GM12875 (cell line): ENCODE measurements around the gene KANK3.

Experiments used
- H3K4me3 ChIP-seq: one replicate; pipeline ENCODE4 v1.5.1; 2011; ENCODE audit warnings: low read depth, low read length, control low read depth
- CTCF ChIP-seq: IDR thresholded peaks from 2 replicates; pipeline ENCODE4 v1.5.1; 2011; ENCODE audit warnings: low read depth, mild to moderate bottlenecking, control low read depth, inconsistent platforms, low read length, moderate library complexity, borderline replicate concordance; ENCODE audit not compliant: insufficient read depth

KANK3 gene

GRCh38 chr19:8336660-8337059 lies 6.4 kb downstream of the KANK3 start:
- TF ChIP-seq CTCF = no peak
- H3K4me3 ChIP-seq = no peak overlapping the region

GRCh38 chr19:8336072-8336569 lies 6.9 kb downstream of the KANK3 start:
- H3K4me3 ChIP-seq = no peak overlapping the region
- TF ChIP-seq CTCF = no peak

GRCh38 chr19:8335343-8336071 lies 7.6 kb downstream of the KANK3 start:
- peak; percentile 44 for TF ChIP-seq CTCF
- no peak overlapping the region for H3K4me3 ChIP-seq

- H3K4me3 ChIP-seq = no peak overlapping the region
- TF ChIP-seq CTCF = no peak
Observed at GRCh38 chr19:8334458-8335342, 8.4 kb downstream of the KANK3 start.

GRCh38 chr19:8333767-8334457 lies 9.2 kb downstream of the KANK3 start:
- H3K4me3 ChIP-seq = no peak overlapping the region
- no peak for TF ChIP-seq CTCF

DNA sequence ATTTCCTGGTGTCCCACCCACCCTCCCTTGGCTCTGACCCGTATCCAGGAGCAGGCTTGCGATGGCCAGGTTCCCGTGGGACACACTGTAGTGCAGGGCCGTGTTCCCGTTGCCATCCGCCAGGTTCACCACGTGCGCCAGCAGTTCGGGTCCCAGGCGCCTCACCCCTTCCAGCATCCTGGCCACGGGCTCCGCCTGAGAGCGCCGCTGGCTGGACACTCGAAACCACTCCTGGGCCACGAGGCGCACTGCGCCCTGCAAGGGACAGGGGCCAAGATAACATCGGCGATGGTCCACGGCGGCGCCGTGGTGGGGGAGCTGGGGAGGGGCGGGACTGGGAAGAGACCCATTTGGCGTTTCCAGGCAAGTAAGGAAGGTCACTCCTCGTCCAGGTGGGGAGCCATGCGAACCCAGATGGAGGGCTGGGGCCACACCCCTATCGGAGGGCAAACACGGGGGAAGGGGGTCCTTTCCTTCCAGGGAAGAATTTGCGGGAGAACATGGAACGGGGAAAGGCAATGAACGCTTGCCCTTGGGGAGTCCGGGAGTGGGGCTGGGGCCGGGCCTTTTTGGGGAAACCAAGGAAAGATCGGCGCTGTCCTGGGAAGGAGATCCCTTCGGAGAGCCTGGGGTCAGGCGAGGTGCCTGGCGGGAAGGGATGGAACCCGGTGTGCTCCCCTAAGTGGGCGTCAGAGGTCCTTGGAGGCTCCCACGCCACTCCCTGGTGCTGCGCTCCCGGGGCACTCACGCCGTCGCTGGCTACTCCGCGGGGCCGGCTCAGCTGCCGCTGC lies 9.9 kb downstream of the KANK3 start:
- H3K4me3 ChIP-seq = no peak overlapping the region
- TF ChIP-seq CTCF = no peak
